ENCODE measurements around the gene ANXA5.

ANXA5 gene

DNA sequence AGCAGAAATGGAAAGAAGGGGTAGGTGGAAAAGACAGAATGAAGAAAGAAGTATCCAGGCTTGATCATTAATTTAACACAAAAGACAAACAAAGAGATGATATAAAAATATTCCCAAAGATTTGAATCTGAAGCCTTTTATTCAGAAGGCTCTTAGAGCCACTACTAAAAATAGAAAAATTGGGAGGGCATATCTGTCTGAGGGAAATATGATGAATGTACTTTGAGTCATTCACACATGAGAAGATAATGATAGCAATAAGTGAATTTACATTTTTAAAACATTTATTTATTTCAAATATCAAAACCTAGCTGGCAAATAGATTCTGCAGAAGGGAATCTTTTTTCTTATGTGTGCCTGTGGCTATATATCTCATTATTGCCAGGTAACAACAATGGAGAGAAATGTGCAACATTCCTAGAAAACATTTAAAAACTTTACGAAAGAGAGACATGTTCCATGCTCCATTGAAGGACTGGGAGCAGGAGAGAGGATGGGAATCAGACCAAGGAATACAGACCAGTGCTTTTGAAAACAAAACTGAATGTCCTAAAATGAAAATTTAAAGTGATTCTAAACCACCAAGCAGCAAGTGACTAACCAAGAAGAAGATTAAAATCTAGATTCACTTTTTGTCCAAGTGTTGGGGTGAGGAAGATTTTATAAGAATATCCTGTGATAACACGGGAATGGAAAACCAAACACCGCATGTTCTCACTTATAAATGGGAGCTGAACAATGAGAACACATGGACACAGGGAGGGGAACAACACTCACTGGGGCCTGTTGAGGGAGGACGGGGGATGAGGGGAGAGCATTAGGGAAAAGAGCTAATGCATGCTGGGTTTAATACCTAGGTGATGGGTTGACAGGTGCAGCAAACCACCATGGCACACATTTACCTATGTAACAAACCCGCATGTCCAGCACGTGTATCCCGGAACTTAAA lies 41.2 kb downstream of the ANXA5 start:
- no peak overlapping the region for H3K4me3 ChIP-seq (ENCODE audit: low read depth, low read length)
- TF ChIP-seq, protein P1, sequence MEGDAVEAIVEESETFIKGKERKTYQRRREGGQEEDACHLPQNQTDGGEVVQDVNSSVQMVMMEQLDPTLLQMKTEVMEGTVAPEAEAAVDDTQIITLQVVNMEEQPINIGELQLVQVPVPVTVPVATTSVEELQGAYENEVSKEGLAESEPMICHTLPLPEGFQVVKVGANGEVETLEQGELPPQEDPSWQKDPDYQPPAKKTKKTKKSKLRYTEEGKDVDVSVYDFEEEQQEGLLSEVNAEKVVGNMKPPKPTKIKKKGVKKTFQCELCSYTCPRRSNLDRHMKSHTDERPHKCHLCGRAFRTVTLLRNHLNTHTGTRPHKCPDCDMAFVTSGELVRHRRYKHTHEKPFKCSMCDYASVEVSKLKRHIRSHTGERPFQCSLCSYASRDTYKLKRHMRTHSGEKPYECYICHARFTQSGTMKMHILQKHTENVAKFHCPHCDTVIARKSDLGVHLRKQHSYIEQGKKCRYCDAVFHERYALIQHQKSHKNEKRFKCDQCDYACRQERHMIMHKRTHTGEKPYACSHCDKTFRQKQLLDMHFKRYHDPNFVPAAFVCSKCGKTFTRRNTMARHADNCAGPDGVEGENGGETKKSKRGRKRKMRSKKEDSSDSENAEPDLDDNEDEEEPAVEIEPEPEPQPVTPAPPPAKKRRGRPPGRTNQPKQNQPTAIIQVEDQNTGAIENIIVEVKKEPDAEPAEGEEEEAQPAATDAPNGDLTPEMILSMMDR (IDR thresholded peaks at IDR 0.05; ENCODE audit: low read depth, low read length) = no peak
- DNase-seq (ENCODE audit: low read depth, low spot score) = no peak
- in situ Hi-C loops (cut with HindIII; ENCODE audit: low sequenced_read_pairs) = no loop called here

DNA sequence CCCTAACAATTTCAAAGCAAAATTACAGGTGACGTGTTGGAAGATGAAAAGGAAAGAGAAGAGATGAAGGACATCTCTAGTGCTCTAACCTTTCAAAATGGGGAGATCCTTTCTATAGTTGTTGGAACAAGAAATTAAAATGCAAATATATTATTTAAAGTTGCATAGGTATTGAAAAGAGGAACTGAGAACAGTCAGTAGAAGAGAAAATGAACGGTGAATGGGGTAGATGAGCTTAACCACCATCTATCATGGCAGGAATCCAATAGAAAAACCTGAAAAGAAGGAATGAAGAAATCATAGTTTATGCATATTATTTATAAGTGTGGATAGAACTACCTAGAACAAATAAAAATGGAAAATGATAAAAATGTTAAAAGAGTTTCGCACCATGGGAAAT lies 42.0 kb downstream of the ANXA5 start:
- DNase-seq (ENCODE audit: low read depth, low spot score) = no peak
- TF ChIP-seq, protein P1 (IDR thresholded peaks at IDR 0.05; ENCODE audit: low read depth, low read length) = no peak
- in situ Hi-C loops (cut with HindIII; ENCODE audit: low sequenced_read_pairs) = no loop called here
- H3K4me3 ChIP-seq (ENCODE audit: low read depth, low read length) = no peak overlapping the region

DNA sequence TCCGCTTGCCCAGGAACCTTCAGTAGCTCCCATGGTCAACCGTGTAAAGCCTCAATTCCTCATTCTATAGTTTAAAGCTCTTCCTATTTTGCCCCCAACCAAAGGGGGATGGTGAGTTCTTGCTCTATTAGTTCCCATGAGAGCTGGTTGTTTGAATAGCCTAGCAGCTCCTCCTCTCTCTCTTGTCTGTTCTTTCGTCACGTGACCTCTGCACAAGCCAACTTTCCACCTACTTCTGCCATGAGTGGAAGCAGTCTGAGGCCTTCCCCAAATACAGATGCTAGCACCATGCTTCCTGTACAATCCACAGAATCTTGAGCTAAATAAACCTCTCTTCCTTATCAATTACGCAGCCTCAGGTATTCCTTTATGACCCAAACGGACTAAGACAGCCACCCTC lies 42.8 kb downstream of the ANXA5 start:
- no peak overlapping the region for H3K4me3 ChIP-seq (ENCODE audit: low read depth, low read length)
- TF ChIP-seq, protein P1 (IDR thresholded peaks at IDR 0.05; ENCODE audit: low read depth, low read length) = no peak
- in situ Hi-C loops (cut with HindIII; ENCODE audit: low sequenced_read_pairs) = no loop called here
- no peak for DNase-seq (ENCODE audit: low read depth, low spot score)

DNA sequence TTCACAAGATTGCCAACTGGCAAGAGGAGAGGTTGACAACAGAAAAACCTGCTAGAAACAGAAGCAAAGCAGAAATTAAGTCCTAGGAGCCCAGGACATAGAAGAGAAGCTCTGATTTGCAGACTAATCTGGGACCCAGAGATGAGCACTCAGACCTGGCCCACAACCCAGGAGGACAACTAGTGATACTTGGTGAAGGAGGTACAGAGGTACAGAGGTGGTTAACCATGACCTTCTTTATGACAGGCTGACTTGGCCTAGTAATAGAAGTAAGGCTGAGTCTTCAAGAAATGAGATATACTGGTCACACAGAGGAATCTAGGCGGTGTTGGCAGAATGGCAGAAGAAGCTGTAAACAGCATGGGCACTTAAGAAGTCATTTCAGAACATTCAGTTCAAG lies 43.6 kb downstream of the ANXA5 start:
- TF ChIP-seq, protein P1 (IDR thresholded peaks at IDR 0.05; ENCODE audit: low read depth, low read length) = no peak
- no peak for DNase-seq (ENCODE audit: low read depth, low spot score)
- in situ Hi-C loops (cut with HindIII; ENCODE audit: low sequenced_read_pairs) = no loop called here
- no peak overlapping the region for H3K4me3 ChIP-seq (ENCODE audit: low read depth, low read length)

DNA sequence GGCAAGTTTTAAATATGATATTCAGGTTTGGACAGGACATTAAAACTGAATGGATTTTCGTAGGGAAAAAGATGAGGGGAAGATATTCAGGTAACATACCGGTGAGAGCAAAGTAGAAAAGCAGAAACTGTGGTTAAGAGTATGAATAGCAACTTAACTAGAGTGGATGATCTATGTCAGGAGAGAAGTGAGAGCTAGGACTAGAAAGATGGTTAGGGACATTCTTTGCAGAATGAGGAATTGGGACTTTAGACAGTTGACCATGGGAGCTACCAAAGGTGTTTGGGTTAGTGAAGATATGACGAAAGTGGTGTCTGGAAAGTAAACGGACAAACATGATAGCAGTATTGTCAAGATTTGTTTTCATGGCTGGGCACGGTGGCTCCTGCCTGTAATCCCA lies 45.2 kb downstream of the ANXA5 start:
- in situ Hi-C loops (cut with HindIII; ENCODE audit: low sequenced_read_pairs) = no loop called here
- TF ChIP-seq, protein P1 (IDR thresholded peaks at IDR 0.05; ENCODE audit: low read depth, low read length) = no peak
- no peak overlapping the region for H3K4me3 ChIP-seq (ENCODE audit: low read depth, low read length)
- no peak for DNase-seq (ENCODE audit: low read depth, low spot score)

DNA sequence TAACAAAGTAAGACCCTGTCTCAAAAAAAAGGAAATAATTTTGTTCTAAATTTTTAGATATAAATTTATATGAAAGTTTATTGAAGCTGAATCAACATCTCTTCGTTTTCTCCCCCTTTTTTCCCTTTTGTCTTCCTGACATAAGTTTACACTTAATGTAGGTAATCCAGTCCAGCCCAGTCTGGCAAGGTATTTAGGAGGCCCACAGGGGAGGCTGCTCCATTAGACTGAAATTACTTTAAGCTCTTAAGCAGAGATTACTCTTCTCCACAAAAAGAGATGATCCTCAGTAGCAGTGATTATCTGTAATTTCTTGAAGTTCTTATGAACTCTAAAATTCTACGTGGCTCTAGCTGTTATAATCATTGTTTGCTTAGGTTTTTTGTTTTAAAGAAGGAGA lies 46.0 kb downstream of the ANXA5 start:
- TF ChIP-seq, protein P1 (IDR thresholded peaks at IDR 0.05; ENCODE audit: low read depth, low read length) = no peak
- DNase-seq (ENCODE audit: low read depth, low spot score) = no peak
- in situ Hi-C loops (cut with HindIII; ENCODE audit: low sequenced_read_pairs) = no loop called here
- no peak overlapping the region for H3K4me3 ChIP-seq (ENCODE audit: low read depth, low read length)
